ENCODE measurements around the gene CEPT1. TPM values are rescaled to one million over a fixed set of nuclear protein-coding genes. Genes with fewer than 3 reads are reported as not detected.

The CEPT1 gene
- total RNA-seq, 1 experiment from 2014 or later, result 34.2 TPM

GRCh38 chr1:111208921-111209320, 68.9 kb downstream of the CEPT1 start:
- intact Hi-C loops (cut with micrococcal nuclease), result no loop called here
- POLR2A ChIA-PET, result no interaction called here
- no TSS peak for BruUV-seq (replicated peaks)

GRCh38 chr1:111209622-111210021, 69.6 kb downstream of the CEPT1 start:
- Histone ChIP-seq H3K4me3 (replicated peaks in 1 of 2; ENCODE audit: low read depth in 1 of 2, low read length in 2 of 2) (no peak overlapping the region), H3K4me2 (ENCODE audit: low read length) (no peak overlapping the region), H2AFZ (ENCODE audit: low read depth, low read length, poor library complexity, severe bottlenecking) (no peak overlapping the region), H3K27me3 (ENCODE audit: insufficient read depth, low read length) (no peaks in the 10 kb centered on the region), H4K20me1 (ENCODE audit: insufficient read depth) (no peaks in the 10 kb centered on the region), H3K27ac (ENCODE audit: low read depth, low read length) (no peak overlapping the region), H3K9me2 (ENCODE audit: insufficient read depth) (no peaks in the 10 kb centered on the region), H3K79me2 (ENCODE audit: insufficient read depth, low read length) (no peaks in the 10 kb centered on the region), H3K9ac (ENCODE audit: low read length) (no peak overlapping the region), H3K36me3 (ENCODE audit: control insufficient read depth in 1 of 2, insufficient read depth in 2 of 2, low read length in 2 of 2) (no peaks in the 10 kb centered on the region), H3K4me1 (ENCODE audit: control insufficient read depth in 1 of 2, insufficient read depth in 2 of 2, low read length in 2 of 2) (peaks cover 6 to 7% of the 10 kb centered on the region in 2 experiments; a peak in 3 of 4 replicates), H3K9me3 (ENCODE audit: control insufficient read depth in 1 of 2, insufficient read depth in 1 of 2, low read depth in 1 of 2, low read length in 2 of 2) (no peaks in the 10 kb centered on the region)
- BruUV-seq (replicated peaks), result no TSS peak
- ChIA-PET POLR2A (no interaction called here), CTCF (no interaction called here), RAD21 (ENCODE audit: low non-redundant PET in 1 of 2, low total read pairs in 2 of 2, uncharacterized antibody in 2 of 2, unreplicated experiment in 2 of 2) (no interaction called here)
- ATAC-seq (no peak), DNase-seq (ENCODE audit: low read depth, low spot score) (no peak)
- intact Hi-C loops (cut with micrococcal nuclease), result no loop called here
- no peak for TF ChIP-seq ZFX (IDR thresholded peaks at IDR 0.05)
- no peak for TF ChIP-seq POLR2A (IDR thresholded peaks at IDR 0.05; ENCODE audit: borderline replicate concordance, extremely low read depth, insufficient read depth, insufficient read length)
- TF ChIP-seq REST (IDR thresholded peaks at IDR 0.05; ENCODE audit: low read depth), result no peak
- no peak for TF ChIP-seq SP1 (IDR thresholded peaks at IDR 0.05; ENCODE audit: low read depth)
- TF ChIP-seq YY1 (IDR thresholded peaks at IDR 0.05; ENCODE audit: extremely low read depth, insufficient replicate concordance, low read depth, low read length), result no peak
- TF ChIP-seq RAD21 (IDR thresholded peaks at IDR 0.05; ENCODE audit: low read depth), result no peak

More at GRCh38 chr1:111208921-111209320, 68.9 kb downstream of the CEPT1 start:
- CTCF ChIA-PET, result no interaction called here
- DNase-seq (ENCODE audit: low read depth, low spot score), result no peak
- Histone ChIP-seq H3K9me3 (ENCODE audit: control insufficient read depth in 1 of 2, insufficient read depth in 1 of 2, low read depth in 1 of 2, low read length in 2 of 2) (no peaks in the 10 kb centered on the region), H3K27me3 (ENCODE audit: insufficient read depth, low read length) (no peaks in the 10 kb centered on the region), H3K4me3 (replicated peaks in 1 of 2; ENCODE audit: low read depth in 1 of 2, low read length in 2 of 2) (no peak overlapping the region), H3K36me3 (ENCODE audit: control insufficient read depth in 1 of 2, insufficient read depth in 2 of 2, low read length in 2 of 2) (no peaks in the 10 kb centered on the region), H3K9ac (ENCODE audit: low read length) (no peak overlapping the region), H3K27ac (ENCODE audit: low read depth, low read length) (no peak overlapping the region), H3K4me2 (ENCODE audit: low read length) (no peak overlapping the region), H3K9me2 (ENCODE audit: insufficient read depth) (no peaks in the 10 kb centered on the region), H3K4me1 (ENCODE audit: control insufficient read depth in 1 of 2, insufficient read depth in 2 of 2, low read length in 2 of 2) (peaks cover 6 to 14% of the 10 kb centered on the region in 2 experiments; a peak in 3 of 4 replicates), H4K20me1 (ENCODE audit: insufficient read depth) (no peaks in the 10 kb centered on the region), H3K79me2 (ENCODE audit: insufficient read depth, low read length) (no peaks in the 10 kb centered on the region), H2AFZ (ENCODE audit: low read depth, low read length, poor library complexity, severe bottlenecking) (no peak overlapping the region)
- TF ChIP-seq JUND (IDR thresholded peaks at IDR 0.05) (no peak), ELF1 (IDR thresholded peaks at IDR 0.05; ENCODE audit: borderline replicate concordance, low read depth) (no peak), EGR1 (IDR thresholded peaks at IDR 0.05; ENCODE audit: low read depth) (no peak), ZNF274 (IDR thresholded peaks at IDR 0.05; ENCODE audit: low read depth, low read length) (no peak), ZBTB33 (IDR thresholded peaks at IDR 0.05; ENCODE audit: extremely low read depth, insufficient replicate concordance, low read length) (no peak), SRF (IDR thresholded peaks at IDR 0.05; ENCODE audit: low read depth) (no peak), YY1 (IDR thresholded peaks at IDR 0.05; ENCODE audit: extremely low read depth, insufficient replicate concordance, low read depth, low read length) (no peak), FOSL1 (IDR thresholded peaks at IDR 0.05; ENCODE audit: low read depth) (no peak), EZH2 (IDR thresholded peaks at IDR 0.05) (no peak)
- RAD21 ChIA-PET (ENCODE audit: low non-redundant PET in 1 of 2, low total read pairs in 2 of 2, uncharacterized antibody in 2 of 2, unreplicated experiment in 2 of 2), result no interaction called here
- ATAC-seq, result no peak
